Smooth muscle cell of the coronary artery (primary cell): ENCODE results near the gene B3GALT2. TPM values are rescaled to one million over a fixed set of nuclear protein-coding genes. Genes with fewer than 3 reads are reported as not detected.

Experiments used
- total RNA-seq: library from RNA; depleted of rRNA; stranded (reverse); fragments of >200 nt; gene quantifications from 2 replicates; pipeline ENCODE4 v1.2.3, GENCODE V29; 2014; ENCODE audit warnings: low replicate concordance

The B3GALT2 gene, protein sequence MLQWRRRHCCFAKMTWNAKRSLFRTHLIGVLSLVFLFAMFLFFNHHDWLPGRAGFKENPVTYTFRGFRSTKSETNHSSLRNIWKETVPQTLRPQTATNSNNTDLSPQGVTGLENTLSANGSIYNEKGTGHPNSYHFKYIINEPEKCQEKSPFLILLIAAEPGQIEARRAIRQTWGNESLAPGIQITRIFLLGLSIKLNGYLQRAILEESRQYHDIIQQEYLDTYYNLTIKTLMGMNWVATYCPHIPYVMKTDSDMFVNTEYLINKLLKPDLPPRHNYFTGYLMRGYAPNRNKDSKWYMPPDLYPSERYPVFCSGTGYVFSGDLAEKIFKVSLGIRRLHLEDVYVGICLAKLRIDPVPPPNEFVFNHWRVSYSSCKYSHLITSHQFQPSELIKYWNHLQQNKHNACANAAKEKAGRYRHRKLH
- 2.3 TPM in 1 of 2 replicates, not detected in the other for total RNA-seq

DNA sequence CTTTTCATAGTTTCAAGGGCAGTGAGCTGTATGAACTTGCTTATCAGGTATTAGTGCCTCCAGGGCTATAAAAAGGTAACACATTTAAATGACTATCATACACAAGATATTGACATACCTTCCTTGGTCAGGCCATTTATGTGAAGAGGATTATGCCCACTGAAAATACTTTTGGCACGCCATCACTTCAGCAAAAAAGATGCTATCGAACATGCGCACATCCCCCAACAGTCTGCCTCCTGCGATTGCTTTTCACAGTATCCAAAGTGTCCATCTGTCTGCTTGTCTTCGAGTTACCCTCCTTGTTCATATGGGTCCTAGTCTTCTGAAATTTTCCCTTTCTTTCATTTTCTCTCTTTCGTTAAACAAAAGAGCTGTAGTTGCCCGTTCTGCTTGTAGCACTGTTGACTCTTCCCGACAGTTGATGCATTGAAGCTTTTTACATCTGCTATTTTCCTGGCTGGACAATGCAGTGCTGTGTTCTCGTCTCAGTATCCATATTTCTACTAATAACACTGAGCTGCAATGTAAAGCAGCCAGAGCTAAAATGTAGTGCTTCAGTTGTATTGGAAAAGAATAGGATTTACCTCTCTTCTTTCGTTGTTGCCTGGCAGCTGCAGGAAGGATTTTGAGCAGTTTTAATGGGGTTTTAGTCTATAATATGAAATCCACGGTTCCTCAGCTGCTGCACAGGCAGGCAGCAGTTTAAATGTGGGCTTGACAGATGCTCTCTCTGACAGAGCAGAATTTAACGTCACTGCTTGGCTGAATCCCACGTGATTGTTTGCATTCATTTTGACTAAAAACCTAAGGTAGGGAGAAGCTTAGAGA is at the start of gene B3GALT2:
Gene B3GALT2 (minus strand): TSS at position 713 of the 831 bp plus-strand sequence. CDS start 5,051 bp downstream, outside the sequence.

Other genes starting within 250 kb of the B3GALT2 start
- gene UCHL5, start 127.3 kb downstream of the B3GALT2 start, total RNA-seq, result 20.0 and 21.8 TPM in 2 replicates
- 68.9 and 102 TPM in 2 replicates for gene RO60, start 127.0 kb downstream of the B3GALT2 start, total RNA-seq
- gene GLRX2, start 81.2 kb downstream of the B3GALT2 start, total RNA-seq, result 4.4 and 13.1 TPM in 2 replicates
- gene CDC73, start 64.6 kb downstream of the B3GALT2 start, total RNA-seq, result 16.2 and 24.0 TPM in 2 replicates